ENCODE measurements around the gene NFIC. TPM values are rescaled to one million over a fixed set of nuclear protein-coding genes. Genes with fewer than 3 reads are reported as not detected.

The NFIC gene
- total RNA-seq, 2 experiments from 2014 or later = 1.5 to 1.7 TPM

DNA sequence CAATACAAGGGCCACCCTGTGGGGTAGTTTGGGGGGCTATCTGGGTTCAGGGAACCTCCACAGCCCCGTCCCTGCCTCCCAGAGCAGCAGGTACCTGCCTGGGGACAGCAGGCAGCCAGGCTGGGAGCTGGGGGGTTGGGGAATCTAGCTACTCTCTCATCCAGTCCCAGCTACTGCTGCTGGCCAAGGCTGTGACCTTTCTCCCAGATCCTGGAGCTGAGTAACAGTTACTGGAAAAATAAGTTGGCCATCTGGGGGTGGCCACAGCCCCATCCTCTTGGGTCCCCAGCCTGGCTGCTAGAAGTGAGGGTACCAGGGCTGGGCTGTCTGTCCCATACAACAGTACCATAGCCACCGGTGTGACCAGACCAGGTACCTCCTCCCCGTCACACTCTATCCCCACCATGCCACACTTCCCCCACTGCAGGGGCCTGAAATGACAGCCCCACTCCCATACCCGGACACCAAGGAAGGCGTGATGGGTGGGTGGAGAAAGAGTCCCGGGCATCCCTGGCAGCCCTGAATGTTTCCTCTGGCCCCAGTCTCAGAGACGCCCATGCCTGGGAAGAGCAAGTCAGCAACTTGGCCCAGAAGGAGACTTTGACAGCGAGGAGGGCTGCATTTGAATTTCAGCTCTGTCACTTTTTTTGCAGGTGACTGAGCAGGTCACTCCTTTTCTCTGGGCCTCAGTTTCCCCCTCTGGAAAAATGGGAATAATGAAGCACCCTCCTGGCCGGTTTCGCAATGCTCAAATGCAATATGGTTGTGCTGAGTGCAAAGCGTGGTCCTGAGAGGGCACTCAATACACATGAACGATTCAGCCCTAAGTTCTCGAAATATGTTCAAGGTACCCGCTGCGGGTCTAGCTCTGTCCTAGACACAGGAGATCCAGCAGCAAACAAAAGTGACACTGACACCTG lies 30.7 kb upstream of the NFIC start:
- DNase-seq (ENCODE audit: low spot score) = no peak
- BruUV-seq (replicated peaks) = no TSS peak
- Histone ChIP-seq H3K4me1 (ENCODE audit: insufficient read depth, low read length, poor library complexity, severe bottlenecking) (no peaks in the 10 kb centered on the region), H3K79me2 (ENCODE audit: insufficient read depth, low read depth, low read length) (no peaks in the 10 kb centered on the region), H4K20me1 (ENCODE audit: insufficient read depth, low read length) (no peaks in the 10 kb centered on the region), H3K4me2 (ENCODE audit: low read length) (no peak overlapping the region), H3K36me3 (ENCODE audit: insufficient read depth, low read length) (no peaks in the 10 kb centered on the region), H2AFZ (ENCODE audit: low read length) (no peak overlapping the region), H3K27ac (ENCODE audit: low read depth, low read length, poor library complexity, severe bottlenecking) (no peak overlapping the region), H3K9me3 (ENCODE audit: low read length) (no peaks in the 10 kb centered on the region), H3K4me3 (ENCODE audit: low read depth, low read length, poor library complexity, severe bottlenecking) (no peak overlapping the region), H3K9me2 (ENCODE audit: insufficient read depth, low read length) (no peaks in the 10 kb centered on the region)
- intact Hi-C loops (cut with micrococcal nuclease; ENCODE audit: unreplicated experiment) = no loop called here
- POLR2A ChIA-PET = no interaction called here
- CTCF ChIA-PET (ENCODE audit: unreplicated experiment) = no interaction called here
- TF ChIP-seq, protein P1, sequence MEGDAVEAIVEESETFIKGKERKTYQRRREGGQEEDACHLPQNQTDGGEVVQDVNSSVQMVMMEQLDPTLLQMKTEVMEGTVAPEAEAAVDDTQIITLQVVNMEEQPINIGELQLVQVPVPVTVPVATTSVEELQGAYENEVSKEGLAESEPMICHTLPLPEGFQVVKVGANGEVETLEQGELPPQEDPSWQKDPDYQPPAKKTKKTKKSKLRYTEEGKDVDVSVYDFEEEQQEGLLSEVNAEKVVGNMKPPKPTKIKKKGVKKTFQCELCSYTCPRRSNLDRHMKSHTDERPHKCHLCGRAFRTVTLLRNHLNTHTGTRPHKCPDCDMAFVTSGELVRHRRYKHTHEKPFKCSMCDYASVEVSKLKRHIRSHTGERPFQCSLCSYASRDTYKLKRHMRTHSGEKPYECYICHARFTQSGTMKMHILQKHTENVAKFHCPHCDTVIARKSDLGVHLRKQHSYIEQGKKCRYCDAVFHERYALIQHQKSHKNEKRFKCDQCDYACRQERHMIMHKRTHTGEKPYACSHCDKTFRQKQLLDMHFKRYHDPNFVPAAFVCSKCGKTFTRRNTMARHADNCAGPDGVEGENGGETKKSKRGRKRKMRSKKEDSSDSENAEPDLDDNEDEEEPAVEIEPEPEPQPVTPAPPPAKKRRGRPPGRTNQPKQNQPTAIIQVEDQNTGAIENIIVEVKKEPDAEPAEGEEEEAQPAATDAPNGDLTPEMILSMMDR (conservative IDR thresholded peaks at IDR 0.05; ENCODE audit: low read length) = no peak
- TF ChIP-seq EZH2phosphoT487 (IDR thresholded peaks at IDR 0.05; ENCODE audit: borderline replicate concordance, low read depth, low read length) = no peak

DNA sequence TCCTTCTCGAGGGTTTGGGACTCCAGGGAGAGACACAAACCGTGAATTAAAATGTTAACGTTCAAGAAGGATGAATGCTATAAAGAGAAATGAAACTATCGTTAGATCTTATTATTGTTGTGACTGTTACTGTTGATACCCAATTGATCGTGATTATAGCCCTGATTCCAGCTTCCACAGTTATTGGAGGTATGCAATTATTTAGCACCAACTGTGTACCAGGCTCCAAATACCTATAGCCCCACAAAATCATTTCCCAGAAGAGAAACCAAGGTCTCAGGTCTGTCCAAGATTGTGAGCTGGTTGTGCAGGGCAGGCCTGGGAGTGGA lies 30.1 kb upstream of the NFIC start:
- CTCF ChIA-PET (ENCODE audit: unreplicated experiment) = no interaction called here
- H3K36me3 ChIP-seq (ENCODE audit: insufficient read depth, low read length) = no peaks in the 10 kb centered on the region
- no peaks in the 10 kb centered on the region for H4K20me1 ChIP-seq (ENCODE audit: insufficient read depth, low read length)
- no peaks in the 10 kb centered on the region for H3K9me2 ChIP-seq (ENCODE audit: insufficient read depth, low read length)
- no peak overlapping the region for H3K4me2 ChIP-seq (ENCODE audit: low read length)
- no peaks in the 10 kb centered on the region for H3K4me1 ChIP-seq (ENCODE audit: insufficient read depth, low read length, poor library complexity, severe bottlenecking)
- H2AFZ ChIP-seq (ENCODE audit: low read length) = no peak overlapping the region
- intact Hi-C loops (cut with micrococcal nuclease; ENCODE audit: unreplicated experiment) = no loop called here
- no peaks in the 10 kb centered on the region for H3K9me3 ChIP-seq (ENCODE audit: low read length)
- H3K79me2 ChIP-seq (ENCODE audit: insufficient read depth, low read depth, low read length) = no peaks in the 10 kb centered on the region
- BruUV-seq (replicated peaks) = no TSS peak
- TF ChIP-seq EZH2phosphoT487 (IDR thresholded peaks at IDR 0.05; ENCODE audit: borderline replicate concordance, low read depth, low read length) = no peak
- TF ChIP-seq, protein P1 (conservative IDR thresholded peaks at IDR 0.05; ENCODE audit: low read length) = no peak
- no peak for DNase-seq (ENCODE audit: low spot score)
- no peak overlapping the region for H3K4me3 ChIP-seq (ENCODE audit: low read depth, low read length, poor library complexity, severe bottlenecking)
- H3K27ac ChIP-seq (ENCODE audit: low read depth, low read length, poor library complexity, severe bottlenecking) = no peak overlapping the region
- POLR2A ChIA-PET = no interaction called here
